GM21390 (cell line): ENCODE data around the gene MYO5A.

Source experiments
- ATAC-seq: cut with Tn5 transposase; IDR thresholded peaks from one replicate; pipeline ENCODE4 v1.9.1; 2021; ENCODE audit not compliant: unreplicated experiment

Gene MYO5A

DNA sequence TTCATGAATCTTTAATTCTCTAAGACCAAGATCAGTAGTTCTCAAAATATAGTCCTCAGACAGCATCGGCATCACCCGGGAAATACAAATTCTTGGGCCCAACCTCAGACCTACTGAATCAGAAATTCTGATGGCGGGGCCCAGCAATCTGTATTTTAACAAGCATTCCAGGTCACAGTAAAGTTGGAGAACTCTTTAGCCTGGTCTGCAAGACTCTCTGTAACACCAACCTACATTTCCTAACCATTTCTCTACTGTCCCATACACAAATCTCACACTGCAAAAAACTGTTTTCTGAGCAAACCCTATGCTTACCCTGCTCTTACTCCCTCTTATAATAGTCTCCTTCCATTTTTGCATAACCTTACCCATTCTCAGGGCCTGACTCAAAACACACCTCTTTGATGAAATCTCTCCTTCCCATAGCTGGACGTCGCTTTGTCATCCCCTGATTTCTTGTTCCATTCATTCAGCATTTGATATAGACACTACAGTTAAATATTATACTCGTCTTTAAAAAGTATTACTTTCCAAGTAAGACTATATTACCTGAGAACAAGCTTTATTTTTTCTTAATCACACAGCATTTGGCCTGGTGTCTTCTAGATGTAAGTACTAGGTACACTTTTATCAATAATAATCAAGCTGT is 149.8 kb downstream of the MYO5A start:
- ATAC-seq = peak; percentile 52

DNA sequence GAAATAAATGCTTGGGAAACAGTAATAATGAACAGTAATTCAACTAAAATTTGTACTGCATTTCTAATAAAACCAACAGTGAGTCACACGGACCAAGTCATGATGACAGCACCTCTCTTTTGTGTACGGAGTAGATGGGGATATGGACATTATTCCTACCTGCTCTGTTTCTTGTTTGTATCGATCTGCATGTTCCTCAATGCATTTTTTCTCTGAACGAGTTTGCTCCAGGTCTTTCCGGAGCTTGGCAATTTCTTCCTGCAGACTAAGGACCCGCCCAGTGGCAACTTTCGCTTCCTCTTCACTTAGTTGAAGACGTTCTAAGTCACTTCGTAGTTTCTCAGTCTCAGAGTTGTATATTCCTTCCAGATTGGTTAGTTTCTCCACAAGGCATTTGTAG is 158.7 kb downstream of the MYO5A start:
- ATAC-seq = no peak

DNA sequence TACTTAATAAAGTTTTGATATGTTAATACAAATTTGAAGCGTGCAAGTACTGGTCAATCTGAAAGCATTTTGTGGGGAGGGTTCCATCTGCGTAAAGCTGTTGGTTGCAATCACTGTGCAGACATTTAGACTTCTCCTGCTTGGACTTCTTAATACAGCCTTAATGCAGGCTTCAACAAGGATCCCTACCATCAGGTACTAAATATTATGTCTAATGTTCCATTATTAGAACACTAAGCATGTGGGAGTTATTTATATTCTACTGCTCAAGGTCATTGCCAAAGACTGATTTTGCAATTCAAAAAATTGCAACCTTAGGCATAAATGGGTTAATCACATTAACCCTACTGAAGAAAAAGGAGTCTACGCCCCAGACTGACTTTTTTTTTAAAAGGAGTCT is 159.2 kb downstream of the MYO5A start:
- no peak for ATAC-seq

DNA sequence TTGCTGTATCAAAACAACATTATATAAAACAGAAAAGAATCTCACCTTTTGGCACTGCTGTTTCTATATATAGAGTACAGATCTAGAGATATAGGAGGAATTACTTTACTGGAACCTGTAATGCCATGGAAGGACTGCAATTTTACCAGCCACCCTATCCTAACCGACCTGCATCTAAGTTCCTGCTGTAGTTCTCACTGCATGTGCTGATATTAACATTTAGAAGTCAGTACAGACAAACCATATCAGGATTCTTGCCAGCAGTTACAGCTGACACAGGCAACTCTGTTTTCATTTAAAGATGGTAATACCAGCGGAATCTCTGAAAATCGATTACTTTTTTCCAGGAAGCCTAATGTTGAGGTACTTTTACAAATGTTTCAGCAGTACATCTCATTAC is 159.7 kb downstream of the MYO5A start:
- no peak for ATAC-seq

DNA sequence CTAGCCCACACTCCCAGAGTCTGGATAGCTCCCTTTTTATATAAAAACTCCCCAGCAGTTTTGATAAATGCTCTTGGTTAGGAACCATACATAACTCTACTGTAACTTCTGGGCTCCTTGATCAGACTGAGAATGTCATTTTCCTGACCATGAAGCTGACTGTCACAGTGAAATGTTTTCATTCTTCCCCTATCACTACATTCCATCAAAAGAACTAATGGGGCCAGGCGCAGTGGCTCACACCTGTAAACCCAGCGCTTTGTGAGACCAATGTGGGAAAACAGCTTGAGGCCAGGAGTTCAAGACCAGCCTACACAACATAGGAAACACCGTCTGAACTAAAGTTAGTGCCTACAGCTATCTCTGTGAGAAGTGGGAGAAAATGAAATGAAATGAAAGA is 160.3 kb downstream of the MYO5A start:
- ATAC-seq = no peak

DNA sequence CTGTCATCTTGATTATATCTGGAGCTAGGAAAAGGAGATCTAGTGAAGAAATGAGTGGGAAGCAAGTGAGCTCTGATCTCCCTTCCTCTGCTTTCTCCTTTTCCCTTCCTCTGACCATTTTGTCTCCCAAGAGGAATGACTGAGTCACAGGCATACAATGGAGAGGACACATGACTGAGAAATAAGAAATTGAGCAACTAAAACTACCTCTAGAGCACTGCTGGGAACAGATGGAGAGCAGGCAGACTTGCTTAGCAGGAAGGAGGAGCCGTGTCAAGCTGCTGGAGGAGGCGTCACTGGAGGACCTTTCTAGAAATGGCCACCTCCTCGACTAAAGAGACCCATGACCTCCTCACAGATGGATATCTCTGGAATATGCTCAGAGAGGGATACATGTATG is 166.2 kb downstream of the MYO5A start:
- no peak for ATAC-seq

DNA sequence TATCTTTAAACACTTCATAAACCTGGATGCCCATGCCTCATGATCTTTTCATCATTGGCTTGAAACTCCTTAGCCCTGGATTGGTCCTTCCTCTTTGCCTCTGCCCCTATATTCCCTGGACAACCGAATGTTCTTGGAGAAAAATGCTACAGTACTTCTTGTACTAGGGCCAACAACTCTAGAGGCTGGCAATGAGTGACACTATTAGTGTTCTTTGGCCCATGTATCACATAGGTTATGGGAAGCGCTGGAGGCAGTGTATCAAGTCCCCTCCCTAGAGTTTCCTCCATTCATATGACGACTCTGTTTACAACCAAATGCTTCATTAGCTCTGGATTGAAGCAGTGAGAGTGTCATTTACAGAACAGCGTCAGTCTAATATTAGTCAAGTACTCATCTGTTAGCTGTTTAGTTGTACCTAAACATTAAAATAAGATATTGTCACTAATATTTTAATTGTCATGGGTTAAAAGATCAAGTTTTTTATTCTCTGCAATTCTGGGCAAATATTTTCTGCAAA is 166.6 kb downstream of the MYO5A start:
- ATAC-seq = no peak

DNA sequence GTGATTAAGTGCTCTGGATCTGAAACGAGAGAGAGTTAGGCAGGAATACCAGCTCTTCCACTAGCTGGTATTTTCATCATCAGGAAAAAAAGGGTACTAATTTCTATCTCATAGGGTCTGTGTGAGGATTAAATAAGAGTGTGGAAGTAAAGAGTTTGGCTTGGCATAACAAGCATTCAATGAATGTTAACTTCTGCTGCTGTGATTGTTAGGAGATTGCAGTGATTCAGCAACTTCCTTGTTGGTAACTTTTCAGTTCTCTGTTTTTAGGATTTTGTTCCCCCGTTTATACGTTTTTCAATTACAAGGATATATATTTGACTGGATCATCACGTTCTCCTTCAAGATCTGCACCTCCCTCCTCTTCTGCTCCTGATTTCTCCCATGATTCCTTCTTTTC is 167.2 kb downstream of the MYO5A start:
- ATAC-seq = no peak

DNA sequence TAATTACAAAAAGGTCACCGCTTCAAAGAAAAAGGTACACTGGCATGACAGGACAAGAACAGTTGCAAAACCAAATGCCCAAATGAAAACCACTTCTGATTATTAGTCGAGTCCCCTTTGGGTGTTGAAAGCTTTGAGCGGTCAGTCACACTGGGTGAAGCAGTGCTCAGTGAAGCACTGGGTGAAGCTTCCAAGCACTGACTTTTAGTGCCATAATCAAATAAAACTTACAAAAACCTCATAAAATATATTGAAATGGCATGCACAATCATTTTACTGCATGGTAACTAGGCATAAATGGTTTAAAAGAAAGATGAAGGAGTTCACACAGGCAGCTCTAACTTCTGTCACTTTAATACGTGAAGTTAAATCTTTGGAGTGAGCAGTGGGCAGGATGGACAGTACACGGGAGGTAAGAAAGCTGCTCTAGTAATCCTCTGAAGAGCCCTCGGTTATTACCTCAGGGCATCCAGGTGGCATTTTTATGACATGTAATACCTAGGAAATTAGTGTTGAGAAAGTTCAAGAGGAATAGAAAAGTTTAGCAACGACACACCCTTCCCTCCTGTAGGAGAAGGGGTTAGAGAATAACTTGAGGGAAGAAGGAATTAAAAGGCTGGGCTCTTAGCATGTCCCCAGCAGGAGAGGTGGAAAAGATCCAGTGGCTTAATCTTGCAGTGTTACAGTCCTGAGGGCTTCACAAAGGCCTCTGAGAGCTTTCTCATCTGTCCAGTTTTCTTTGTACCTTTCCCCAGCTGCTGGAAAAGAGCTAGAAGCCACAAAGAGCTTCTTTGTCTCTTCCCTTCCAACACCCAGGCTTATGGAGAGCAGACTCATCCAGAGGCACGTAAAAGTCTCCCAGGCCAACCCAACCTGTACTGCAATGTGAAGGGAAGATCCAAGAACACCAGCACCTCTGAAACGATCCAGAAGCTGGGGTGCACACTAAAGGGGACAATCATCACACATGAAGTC is 168.2 kb downstream of the MYO5A start:
- no peak for ATAC-seq

DNA sequence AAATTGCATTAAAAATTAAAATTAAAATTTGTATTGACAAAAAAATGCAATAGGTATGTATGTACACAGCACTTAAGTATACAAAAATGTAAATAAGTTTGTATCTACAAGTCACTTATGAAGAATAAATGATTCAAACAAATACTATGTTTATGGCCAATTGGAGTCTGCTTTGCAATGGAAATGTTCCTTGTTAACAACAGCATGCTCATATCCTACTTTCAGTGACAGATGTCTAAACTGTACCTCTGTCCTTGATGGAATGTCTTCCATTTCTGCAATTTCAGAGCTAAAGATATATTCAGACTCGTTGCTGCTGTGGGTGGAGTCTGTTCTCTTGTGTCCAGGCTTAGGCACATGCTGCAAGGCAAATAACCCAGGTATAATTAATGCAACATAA is 169.0 kb downstream of the MYO5A start:
- ATAC-seq = no peak

DNA sequence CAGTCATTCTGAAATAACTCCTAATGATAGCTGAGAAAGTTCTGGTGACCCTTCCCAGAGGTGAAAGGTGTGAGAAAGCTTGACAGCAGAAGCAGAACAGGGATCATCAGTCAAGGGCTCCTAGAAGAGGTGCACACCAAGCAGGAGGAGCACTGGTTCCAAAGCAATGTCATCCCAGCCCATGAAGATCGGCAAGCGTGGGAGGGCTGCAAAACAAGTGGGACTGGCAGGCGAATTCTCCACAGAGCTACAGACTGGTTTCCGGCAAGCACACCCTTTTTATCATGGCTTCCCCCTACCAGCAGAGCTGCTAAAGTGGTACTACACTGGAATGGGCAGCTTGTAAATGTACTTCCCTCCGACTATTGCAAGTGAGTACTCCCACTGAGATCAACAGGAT is 170.7 kb downstream of the MYO5A start:
- ATAC-seq = no peak

DNA sequence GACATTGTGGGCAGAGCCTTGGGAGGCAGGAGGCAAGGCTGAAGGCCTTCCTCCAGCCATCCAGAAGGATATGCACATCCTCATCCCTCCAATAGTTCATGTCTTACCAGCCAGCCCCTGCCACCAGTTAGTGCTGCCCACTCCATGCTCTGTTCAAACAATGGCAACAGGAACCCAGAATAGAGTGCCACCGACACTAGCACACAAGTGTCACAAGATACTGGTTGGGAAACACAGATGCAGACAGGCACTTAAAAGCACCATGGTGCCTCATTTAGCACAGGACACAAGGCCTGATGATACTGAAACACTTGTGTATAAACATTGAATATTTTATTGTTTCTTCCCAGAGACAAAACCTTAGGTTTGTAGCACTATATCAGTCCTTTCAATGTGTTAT is 176.6 kb downstream of the MYO5A start:
- no peak for ATAC-seq

DNA sequence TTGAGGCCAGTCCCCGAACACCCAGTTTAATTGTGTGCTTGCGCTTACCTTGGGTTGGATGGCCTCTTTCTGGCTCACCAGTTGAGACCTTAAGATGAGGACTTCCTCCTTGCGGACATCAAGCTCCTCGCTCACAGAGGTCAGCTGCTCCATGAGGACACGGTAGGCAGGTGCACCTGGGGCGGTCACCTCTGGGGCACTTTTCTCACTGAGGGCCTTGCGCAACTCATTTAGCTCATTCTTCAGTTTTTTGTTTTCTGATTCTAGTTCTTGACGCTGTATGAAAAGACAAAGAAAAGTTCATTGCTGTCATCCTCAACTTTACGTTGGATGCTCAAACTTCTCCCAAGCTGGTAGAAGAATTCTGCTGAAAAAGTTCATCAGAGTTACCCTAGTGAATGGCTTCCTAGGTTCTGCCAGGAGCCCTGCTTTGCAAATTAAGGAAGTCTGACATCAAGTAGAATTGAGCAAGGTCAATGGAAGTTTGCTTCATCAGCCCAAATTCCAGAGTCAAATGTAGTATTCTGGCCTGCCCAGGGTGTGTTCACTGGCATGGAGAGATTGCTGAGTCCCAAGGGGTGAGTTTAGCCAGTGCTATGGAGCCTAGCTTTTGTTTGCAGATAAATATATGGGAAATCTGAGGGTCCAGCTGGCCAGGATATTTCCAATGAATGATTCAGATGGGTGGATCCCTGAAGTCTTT is 177.3 kb downstream of the MYO5A start:
- ATAC-seq = no peak

DNA sequence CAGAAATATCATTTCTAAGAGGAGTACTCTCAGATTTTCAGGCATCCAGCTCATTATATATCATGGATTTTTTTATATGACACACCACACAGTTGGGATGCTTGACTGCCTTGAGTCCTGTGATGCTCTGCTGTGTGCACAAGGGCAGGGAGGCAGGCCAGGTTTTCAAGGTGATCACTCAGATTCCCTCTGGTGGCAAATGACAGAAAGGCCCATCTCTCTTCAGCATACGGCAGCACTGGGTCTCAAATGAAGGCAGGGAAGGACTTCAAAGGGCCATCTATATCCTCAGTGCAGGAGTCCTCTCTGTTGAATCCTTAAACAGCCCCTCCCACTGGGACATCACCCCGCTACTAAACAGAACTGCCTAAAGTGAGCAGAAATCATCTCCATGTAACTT is 178.3 kb downstream of the MYO5A start:
- no peak for ATAC-seq

DNA sequence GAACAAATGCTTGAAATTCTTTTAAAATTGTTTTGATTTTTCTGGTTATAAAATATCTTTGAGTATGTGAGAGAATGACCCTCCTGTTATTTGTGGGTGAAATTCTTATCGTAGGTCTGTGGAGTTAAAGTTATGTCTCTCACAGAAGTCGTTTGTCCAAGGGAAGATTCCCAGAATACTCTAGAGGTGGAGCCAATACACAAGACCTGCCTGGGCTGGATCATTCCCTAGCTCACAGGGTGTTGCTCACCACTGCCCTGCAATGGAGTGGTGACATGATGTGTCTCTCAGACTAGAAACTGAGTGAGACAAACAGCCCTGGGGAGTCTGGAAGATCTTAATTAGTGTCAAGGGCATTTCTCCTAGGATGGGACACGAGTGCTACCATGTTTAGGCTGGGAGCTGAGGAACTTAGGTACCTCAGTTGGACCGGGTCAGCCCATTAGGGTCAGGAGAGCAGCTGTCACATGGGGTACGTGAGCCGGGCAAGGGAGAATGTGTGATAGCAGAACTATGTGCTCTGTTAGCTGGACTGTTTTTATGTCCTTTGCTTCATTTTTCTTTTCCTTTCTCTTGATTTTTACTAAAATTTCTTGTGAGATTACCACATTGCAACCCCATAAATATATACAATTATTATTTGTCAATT is 179.5 kb downstream of the MYO5A start:
- ATAC-seq = no peak

DNA sequence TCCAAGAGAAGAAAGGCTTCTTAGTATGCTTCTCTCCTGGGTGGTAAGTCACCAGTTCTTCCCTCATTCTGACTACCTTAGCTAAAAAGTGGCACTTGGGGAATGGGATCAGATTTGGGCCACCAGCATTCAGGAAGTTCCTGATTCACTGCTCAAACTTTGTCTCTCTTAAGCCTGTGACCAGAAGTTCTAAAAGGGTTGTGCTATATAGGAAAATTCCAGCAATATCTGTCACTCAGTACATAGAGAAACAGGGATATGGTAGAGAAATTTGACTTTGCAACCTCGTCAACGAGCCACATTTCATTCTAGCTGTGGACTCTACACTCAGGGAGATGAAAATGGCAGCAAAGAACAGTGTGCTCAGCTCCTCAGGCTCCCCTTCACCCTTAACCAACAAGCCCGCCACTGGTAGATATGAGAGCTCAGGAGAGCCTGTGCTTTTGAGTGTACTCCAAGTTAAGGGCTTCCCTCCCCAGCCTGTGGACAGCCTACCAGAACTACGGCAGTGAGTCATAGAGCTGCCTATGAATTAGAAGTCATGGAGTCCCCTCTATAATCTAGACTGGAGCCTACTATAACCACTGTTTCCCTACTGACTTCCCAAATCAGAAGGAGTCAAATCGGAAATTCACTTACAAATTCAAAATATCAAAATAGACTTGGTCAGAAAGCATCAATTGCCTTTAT is 180.5 kb downstream of the MYO5A start:
- no peak for ATAC-seq

DNA sequence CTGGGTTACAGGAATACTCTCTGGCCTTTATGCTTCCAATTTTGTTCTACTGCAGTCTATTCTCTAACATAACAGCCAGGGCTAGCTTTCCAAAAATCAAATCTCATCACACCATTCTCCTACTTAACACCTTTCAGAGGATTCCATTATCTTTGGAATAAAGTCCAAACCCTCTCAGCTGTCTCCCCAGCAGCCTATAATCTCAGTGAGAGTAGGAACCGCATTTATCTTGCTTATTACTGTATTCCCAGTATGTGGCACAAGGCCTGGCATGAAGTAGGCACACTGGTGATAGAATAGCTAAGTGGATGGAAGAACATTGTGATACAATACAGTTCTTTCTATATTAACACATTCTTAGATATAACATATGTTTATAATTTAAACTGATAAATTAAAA is 184.1 kb downstream of the MYO5A start:
- no peak for ATAC-seq

DNA sequence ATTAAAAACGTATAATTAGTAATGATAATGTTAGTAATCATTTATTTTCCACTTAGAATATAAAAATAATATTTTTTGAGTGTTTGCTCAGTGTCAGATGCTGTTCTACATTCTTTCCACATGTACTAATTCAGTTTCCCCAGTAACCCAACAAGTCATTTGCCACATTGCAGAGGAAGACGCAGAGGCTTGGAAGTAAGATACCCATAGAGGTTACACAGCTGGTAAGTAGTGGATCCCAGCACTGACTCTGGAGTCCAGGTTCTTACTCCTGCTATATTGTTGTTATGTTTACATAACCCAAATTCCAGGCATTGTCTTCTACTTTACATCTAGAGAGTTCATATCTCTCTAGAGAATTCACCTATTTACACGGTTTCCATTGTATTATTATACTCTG is 184.8 kb downstream of the MYO5A start:
- no peak for ATAC-seq

DNA sequence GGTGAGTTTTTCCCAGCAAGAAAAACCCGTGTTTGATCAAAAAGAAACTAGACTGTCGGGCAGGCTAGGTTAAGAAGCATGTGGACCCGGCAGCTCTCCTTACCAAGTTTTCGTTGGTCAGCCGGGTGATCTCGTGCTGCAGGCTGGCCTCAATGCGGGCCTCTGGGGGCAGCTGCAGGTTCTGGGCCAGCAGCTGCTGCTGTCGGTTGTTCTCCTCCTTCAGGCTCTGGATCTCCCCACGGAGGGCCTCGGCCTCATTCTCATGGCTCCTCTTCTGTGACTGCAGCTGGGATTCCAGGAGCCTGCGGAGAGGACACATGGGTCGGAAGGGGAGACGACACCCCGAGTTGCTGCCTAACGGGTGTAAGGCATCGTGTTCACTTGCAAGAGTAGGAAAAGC is 188.6 kb downstream of the MYO5A start:
- no peak for ATAC-seq

DNA sequence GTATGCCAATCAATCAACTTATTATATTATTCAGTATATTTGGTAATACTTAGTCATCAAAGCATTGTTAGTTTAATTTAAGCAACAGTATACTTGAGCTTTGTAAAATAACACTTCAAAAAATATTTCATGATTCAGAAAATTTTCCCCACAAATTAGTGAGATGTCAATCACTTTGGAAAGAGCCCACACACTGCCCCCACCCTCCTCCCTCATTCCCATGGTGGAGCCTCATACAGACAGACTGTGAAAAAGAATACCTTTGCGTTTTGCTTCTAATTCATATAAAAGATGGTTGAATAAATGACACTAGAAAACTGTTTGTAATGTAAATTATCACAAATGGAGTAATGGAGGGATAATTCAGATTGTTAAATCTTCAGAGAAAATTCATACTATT is 189.8 kb downstream of the MYO5A start:
- no peak for ATAC-seq

DNA sequence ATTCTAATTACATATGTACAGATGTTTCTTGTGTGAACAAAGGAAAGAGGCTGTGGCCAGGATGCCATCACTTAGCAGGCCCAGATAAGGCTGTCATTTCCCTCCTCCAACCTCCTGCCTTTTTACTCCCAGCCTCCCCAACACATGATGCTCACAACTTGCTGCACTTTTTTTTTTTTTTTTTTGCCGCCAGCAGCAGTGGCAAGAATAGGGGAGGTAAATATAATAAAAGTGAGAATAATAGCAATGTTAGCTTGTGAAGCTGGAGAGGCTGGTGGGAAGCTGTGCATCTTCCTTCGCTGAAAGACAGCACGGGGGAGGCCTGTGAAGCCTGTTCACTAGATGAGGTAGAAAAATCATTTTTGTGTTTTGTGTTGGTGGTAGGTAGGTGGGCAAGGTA is 190.6 kb downstream of the MYO5A start:
- ATAC-seq = no peak
